Measurements from ENCODE around the gene MIER2.

MIER2 gene

GRCh38 chr19:378706-379105, 34.1 kb upstream of the MIER2 start:
- TF ChIP-seq PPARA (CRISPR knock-in tag; IDR thresholded peaks at IDR 0.05; ENCODE audit: borderline replicate concordance) (no peak), SNAI2 (CRISPR knock-in tag; IDR thresholded peaks at IDR 0.05) (no peak), CREB5 (CRISPR knock-in tag; IDR thresholded peaks at IDR 0.05; ENCODE audit: low read depth) (no peak), CSDC2 (CRISPR knock-in tag; IDR thresholded peaks at IDR 0.05) (no peak), OSR1 (CRISPR knock-in tag; IDR thresholded peaks at IDR 0.05) (no peak), POU6F1 (CRISPR knock-in tag; IDR thresholded peaks at IDR 0.05; ENCODE audit: borderline replicate concordance, low read depth) (no peak)
- ATAC-seq = no peak

GRCh38 chr19:377801-378581, 33.4 kb upstream of the MIER2 start:
- no peak for TF ChIP-seq PATZ1 (CRISPR knock-in tag; IDR thresholded peaks at IDR 0.05; ENCODE audit: borderline replicate concordance)
- TF ChIP-seq ZNF565 (CRISPR knock-in tag; conservative IDR thresholded peaks at IDR 0.05; ENCODE audit: low read depth) = no peak
- TF ChIP-seq OSR1 (CRISPR knock-in tag; IDR thresholded peaks at IDR 0.05) = no peak
- no peak for TF ChIP-seq ZC3H10 (CRISPR knock-in tag; IDR thresholded peaks at IDR 0.05)
- TF ChIP-seq POU6F1 (CRISPR knock-in tag; IDR thresholded peaks at IDR 0.05; ENCODE audit: borderline replicate concordance, low read depth) = no peak
- no peak for ATAC-seq

- ATAC-seq = no peak
- TF ChIP-seq ZFP30 (CRISPR knock-in tag; IDR thresholded peaks at IDR 0.05) (no peak), GLIS3 (CRISPR knock-in tag; IDR thresholded peaks at IDR 0.05) (no peak), TOX (CRISPR knock-in tag; IDR thresholded peaks at IDR 0.05; ENCODE audit: borderline replicate concordance) (no peak), OSR1 (CRISPR knock-in tag; IDR thresholded peaks at IDR 0.05) (no peak), TSHZ2 (CRISPR knock-in tag; IDR thresholded peaks at IDR 0.05) (no peak), POU6F1 (CRISPR knock-in tag; IDR thresholded peaks at IDR 0.05; ENCODE audit: borderline replicate concordance, low read depth) (no peak), PATZ1 (CRISPR knock-in tag; IDR thresholded peaks at IDR 0.05; ENCODE audit: borderline replicate concordance) (no peak), BACH2 (CRISPR knock-in tag; IDR thresholded peaks at IDR 0.05; ENCODE audit: borderline replicate concordance) (no peak), ZNF70 (CRISPR knock-in tag; IDR thresholded peaks at IDR 0.05) (no peak), ZC3H10 (CRISPR knock-in tag; IDR thresholded peaks at IDR 0.05) (no peak), CSDC2 (CRISPR knock-in tag; IDR thresholded peaks at IDR 0.05) (no peak), ZNF8 (CRISPR knock-in tag; IDR thresholded peaks at IDR 0.05) (no peak), SNAI2 (CRISPR knock-in tag; IDR thresholded peaks at IDR 0.05) (no peak), CREB5 (CRISPR knock-in tag; IDR thresholded peaks at IDR 0.05; ENCODE audit: low read depth) (no peak), ESRRG (CRISPR knock-in tag; IDR thresholded peaks at IDR 0.05) (no peak), ZFP3 (CRISPR knock-in tag; IDR thresholded peaks at IDR 0.05) (no peak), CSRNP3 (CRISPR knock-in tag; IDR thresholded peaks at IDR 0.05) (no peak), TCF4 (CRISPR knock-in tag; IDR thresholded peaks at IDR 0.05; ENCODE audit: borderline replicate concordance) (no peak)
Measured at GRCh38 chr19:376111-376470, 31.5 kb upstream of the MIER2 start.
